Subcutaneous adipose tissue (tissue), 4 donors: ENCODE results near the gene TNFSF10. TPM values are rescaled to one million over a fixed set of nuclear protein-coding genes. Genes with fewer than 3 reads are reported as not detected.

Experiments
- CTCF ChIP-seq: fragments of 450-650 bp; IDR thresholded peaks from one replicate; pipeline ENCODE4 v1.5.1; 2016; ENCODE audit warnings: low read depth, mild to moderate bottlenecking, control low read depth, antibody characterized with exemption, moderate library complexity
- total RNA-seq, 4 donors: library from RNA; depleted of rRNA; stranded (reverse); fragments of >200 nt; gene quantifications; one replicate each; pipeline ENCODE4 v1.1.0, GENCODE V29; 2016

TNFSF10 gene
- total RNA-seq, 4 donors from 2014 or later = 25.8 to 123 (median 36.9) TPM

GRCh38 chr3:172520301-172520831, 2.9 kb downstream of the TNFSF10 start:
- TF ChIP-seq CTCF = no peak

DNA sequence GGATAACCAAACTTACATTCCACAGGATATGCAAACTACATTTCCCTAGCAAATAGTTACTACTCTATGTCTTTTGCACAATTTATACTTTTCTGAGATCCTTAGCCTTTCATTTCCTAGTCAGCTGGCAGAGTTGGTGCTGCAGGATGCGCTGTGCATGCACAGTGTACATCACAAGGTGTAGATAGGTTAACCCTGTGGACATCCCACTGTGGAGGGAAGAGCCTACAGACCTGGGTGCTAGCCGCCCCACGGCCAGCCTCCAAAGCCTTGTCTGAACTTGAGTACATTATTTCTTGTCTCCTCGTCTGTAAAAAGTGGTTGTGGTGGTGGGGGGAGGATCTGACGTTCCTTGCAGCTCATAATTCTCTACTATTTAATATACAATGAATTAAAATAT, 3.5 kb downstream of the TNFSF10 start:
- no peak for TF ChIP-seq CTCF

DNA sequence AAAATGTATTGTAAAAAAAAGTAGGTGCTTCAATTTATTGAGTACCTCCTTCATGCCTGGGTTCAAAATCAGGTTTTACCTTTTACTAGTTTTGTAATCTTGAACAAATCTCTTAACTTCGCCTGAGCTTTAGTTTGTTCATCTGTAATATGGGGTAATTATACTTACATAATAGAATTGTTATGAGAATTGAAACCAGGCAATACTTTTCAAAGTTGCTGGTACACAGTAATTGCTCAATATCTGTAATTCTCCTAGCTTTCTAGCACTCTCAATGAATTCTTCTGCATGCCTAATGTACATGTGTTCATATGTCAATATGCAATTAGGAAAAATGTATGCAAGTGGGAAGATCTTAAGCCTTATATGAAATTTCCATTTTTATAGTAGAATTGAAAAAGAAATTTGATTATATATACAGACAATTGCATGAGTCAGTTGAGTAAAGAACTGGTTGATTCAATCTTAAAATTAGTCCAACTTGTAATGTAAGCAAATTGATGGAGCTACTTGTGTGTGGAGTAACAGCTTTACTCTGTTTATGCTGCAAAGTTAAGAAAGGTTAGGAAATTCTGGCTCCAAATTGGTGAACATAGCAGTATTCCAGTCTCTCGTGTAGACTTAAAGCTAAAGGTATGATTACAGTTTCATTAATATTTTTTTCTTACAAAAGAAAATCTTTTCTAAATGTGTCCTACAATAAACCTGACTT, 4.1 kb downstream of the TNFSF10 start:
- TF ChIP-seq CTCF = no peak

DNA sequence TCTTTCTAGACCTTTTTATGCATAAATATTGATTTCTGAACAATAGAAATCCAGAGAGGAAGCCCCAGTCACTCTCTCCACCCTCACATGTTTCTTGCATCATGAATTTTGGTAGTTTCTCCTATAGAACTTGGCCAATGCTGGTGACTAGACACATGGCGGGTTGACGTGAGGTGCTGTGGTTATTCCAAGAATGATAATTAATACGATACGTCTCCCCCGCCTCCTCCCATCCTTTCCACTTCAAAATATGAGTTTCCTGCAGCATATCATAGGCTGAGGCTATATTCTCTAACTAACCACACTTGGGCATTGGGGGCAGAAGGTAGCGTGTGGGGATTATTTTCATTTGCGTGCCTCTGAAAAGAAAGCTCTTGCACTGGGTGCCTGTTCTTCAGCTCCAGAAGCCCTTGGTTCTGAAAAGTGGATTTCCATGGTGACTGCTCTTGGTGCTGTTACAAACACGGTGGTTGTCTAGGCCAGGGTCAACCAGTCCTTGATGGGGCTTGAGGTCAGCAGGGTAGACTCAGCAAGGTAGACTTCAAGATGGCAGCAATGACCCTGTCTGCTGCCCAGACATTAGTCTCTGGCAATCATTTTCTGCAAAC, 5.3 kb downstream of the TNFSF10 start:
- TF ChIP-seq CTCF = no peak

- no peak for TF ChIP-seq CTCF
Observed at GRCh38 chr3:172516318-172517214, 6.7 kb downstream of the TNFSF10 start.

GRCh38 chr3:172515130-172515918, 7.9 kb downstream of the TNFSF10 start:
- TF ChIP-seq CTCF = no peak
